ENCODE results near the gene GDF15.
A peak's percentile ranks its signal among the peaks of the same experiment; 100 is the strongest.

GDF15 gene

DNA sequence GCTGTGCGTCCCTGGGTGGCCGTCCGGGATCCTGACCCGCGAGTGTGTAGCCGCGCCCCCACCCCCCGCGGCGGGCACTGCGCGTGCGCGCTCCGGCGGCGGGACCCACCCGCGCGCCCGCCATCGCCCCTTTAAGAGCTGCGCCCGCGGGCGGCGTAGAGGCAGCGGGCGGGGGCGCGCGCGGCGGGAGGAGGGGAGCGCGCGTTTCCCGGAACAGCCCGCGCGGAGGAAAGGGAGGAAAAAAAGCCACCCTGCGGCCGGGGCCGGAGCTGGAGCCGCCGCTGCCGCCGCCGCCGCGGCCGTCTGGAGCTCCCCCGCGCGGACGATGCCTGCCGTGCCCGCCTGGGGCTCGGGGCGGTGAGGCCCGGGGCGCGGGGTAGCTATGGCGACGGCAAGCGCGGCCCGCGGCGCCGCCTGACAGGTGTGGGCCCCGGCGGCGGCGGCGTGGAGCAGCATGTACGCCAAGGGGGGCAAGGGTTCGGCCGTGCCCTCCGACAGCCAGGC lies 33.3 kb downstream of the GDF15 start, which contains the start of gene SSBP4:
SSBP4 (plus strand) TSS at position 204 of the 504 bp plus-strand sequence; CDS start at position 455, 251 bp downstream.
- DNase-seq (ENCODE audit: low spot score), result peak; percentile 94

DNA sequence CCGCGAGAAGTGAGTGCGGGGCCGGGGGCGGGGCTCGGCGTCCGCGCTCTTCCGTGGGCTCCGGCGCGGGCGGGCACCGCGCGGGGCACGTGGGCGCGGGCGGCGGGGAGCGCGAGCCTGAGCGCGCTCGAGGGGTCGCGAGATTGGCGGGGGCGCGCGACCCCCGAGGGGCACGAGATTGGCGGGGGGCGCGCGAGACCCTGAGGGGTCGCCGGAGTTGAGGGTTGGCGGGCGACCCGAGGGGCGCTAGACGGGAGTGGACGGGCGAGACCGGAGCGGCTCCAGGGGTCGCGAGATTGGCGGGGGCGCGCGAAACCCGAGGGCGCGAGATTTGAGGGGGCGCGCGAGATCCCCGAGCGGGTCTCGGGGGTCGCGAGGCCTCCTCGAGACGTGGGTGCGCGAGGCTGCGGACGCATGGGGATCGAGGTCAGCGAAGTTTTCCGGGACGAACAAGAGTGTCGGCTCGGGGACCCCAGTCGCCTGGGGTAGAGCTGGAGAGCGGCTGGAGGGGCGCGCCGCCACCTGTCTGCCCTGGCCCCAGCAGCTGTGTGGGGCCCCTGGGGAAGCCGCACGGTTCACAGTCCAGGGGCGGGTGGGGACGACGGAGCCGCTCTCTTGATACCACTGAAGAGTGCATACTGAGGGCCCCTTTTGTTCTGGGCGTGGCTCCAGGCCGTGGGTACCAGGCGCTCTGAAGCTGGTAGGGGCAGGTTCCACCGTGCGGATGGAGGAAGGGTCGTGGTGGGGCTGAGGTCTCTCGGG lies 33.9 kb downstream of the GDF15 start:
- no peak for DNase-seq (ENCODE audit: low spot score)

DNA sequence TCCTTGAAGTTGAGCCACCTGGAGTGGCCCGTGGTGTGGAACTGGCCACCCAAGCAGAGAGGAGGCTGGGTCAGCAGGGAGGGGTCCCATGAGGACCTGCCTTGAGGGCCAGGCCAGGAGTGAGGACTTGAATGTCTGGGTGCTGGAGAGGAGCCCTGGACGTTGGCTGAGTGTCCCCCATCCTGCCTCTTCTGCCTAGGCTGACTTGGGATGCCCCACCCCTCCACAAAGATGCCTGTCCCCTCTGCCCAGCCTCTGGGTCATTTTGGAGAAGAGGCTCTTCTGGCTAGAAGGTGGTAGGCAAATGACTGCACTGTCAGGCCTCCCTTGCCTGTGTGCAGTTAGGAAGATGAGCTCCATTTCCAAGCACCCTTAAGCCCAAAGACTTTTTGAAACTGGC lies 35.0 kb downstream of the GDF15 start:
- no peak for DNase-seq (ENCODE audit: low spot score)

- no peak for DNase-seq (ENCODE audit: low spot score)
Measured at GRCh38 chr19:18421371-18421959, 35.5 kb downstream of the GDF15 start.

DNA sequence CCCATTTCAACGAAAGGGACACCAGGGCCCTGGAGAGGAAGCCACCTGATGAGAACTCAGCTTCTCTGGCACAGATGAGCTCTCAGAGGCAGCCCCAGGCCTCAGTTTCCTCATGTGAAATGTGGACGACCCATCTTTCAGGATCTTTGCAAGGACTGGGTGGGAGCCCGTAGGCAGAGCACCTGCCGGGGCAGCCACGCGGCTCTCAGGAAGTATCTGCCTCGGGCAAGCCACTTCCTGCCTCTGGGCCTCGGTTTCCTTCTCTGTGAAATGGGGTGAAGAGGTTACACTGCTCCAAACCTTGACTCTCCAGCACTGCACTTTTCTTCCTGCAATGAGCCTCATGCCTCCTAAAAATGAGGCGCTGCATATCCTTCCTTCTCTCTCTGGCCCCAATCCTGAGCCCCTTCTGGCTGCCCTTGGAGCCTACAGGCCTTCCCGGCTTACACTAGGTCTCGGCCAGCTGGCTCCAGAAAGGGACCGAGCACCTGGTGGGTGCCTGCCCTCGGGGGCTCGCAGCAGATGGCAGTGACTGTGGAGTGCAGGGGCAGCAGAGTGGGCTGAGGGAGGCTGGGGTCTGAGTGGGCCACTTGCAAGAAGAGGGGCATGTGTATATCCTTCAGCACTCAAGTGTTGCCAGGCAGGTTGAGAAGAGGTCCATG lies 36.7 kb downstream of the GDF15 start:
- no peak for DNase-seq (ENCODE audit: low spot score)

GRCh38 chr19:18423258-18424020 lies 37.5 kb downstream of the GDF15 start:
- DNase-seq (ENCODE audit: low spot score), result no peak

GRCh38 chr19:18424122-18424889 lies 38.3 kb downstream of the GDF15 start:
- DNase-seq (ENCODE audit: low spot score), result no peak

GRCh38 chr19:18424890-18425514 lies 39.0 kb downstream of the GDF15 start:
- no peak for DNase-seq (ENCODE audit: low spot score)

DNA sequence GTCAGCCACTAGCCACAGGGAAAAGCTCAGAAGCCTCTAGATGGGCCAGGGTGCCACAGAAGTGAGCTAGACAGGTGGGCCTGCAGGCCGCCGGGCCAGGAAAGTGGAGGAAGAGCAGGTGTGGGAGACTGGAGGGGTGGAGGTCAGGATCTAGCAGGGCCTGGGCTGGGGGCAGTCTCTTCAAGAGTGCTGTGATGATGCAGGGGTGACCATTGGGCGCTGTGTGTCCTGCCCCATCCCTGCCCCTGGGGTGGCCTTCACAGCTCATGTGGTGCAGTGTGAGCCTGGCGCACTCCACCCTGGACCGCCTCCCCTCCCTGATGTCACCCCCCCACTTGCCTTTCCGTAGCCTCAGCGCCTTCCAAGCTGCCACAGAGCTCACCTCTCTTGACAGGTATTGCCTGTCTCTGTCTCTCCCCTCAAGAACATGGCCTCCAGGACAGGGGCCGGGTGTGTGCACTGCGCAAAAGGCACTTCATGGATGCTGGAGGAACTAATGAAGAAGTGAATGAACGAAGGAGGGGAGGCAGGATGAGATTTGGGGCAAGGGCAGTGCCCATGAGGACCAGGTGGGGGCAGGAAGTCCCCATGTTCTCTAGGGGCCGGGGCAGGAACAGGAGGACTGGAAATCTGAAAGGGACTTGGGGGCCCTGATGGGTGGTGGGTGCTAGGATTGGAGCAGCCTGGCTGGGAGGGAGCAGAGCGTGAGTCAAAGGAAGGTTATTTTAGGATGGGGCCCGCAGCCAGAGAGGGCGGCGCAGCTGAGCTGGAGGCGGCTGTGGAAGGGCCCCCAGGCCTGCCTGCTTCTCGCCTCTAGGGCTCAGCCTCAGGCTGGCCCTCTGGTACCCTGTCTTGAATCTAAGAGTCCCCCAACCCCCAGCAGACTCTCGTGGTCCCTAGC lies 39.8 kb downstream of the GDF15 start:
- peak; percentile 94 for DNase-seq (ENCODE audit: low spot score)

GRCh38 chr19:18426416-18426767 lies 40.4 kb downstream of the GDF15 start:
- no peak for DNase-seq (ENCODE audit: low spot score)

GRCh38 chr19:18427080-18427742 lies 41.3 kb downstream of the GDF15 start:
- no peak for DNase-seq (ENCODE audit: low spot score)

DNA sequence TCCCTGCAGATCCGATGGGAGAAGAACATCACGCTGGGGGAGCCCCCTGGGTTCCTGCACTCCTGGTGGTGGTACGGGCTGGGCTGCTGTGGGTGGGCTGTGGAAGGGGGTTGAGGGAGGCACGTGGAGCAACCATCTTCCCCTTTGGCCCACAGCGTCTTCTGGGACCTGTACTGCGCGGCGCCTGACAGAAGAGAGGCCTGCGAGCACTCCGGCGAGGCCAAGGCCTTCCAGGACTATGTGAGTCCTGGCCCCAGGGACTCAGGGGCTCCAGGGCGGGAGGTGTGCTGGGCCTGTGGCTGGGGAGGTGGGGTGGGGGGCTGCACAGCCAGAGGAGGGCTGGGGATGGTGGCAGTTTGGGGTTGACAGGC lies 41.8 kb downstream of the GDF15 start:
- DNase-seq (ENCODE audit: low spot score), result no peak

GRCh38 chr19:18428173-18428786 lies 42.3 kb downstream of the GDF15 start:
- no peak for DNase-seq (ENCODE audit: low spot score)

DNA sequence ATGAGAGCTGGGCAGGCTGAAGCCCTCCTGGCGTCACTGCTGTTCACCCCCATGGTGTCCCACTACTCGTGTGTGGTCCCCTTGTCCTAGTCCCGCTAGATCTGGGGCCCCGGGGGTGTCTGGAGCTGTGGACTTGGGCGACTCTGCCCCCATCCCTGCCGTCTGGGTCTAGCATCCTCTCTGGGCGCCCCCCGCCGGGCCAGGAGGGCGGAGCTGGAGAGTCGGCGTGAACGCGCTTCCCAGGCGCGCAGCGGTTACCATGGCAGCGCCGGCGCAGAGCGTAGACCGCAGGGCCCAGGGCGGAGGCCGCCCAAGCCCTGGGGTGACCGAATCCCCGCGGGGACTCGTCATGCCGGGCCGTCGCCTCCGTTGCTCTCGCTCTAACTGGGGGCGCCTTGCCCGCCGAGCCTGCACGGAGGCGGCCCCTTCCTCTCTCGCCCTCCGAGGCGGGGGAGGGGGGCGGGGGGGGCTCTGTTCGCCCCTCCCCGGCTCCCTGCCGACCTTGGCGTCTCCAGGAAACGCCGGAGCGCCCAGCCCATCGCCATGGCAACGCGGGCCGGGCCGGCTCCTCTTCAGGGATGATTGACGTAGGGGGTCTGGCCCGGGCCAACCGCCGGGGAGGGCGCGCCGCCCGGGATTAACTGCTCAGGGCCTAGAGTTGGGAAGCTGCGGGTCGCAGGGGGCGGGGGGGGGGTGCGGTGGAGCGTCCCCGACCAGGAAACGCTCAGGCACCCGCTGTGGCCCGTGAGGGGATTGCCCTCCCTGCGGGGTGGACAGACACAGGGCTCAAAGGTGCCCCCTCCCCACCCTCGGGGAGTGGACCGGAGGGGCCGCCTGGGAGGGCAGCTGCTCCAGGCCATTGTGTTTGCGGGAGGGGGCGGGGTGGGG lies 43.1 kb downstream of the GDF15 start:
- peak; percentile 94 for DNase-seq (ENCODE audit: low spot score)

- no peak for DNase-seq (ENCODE audit: low spot score)
Measured at GRCh38 chr19:18429717-18430416, 43.9 kb downstream of the GDF15 start.

DNA sequence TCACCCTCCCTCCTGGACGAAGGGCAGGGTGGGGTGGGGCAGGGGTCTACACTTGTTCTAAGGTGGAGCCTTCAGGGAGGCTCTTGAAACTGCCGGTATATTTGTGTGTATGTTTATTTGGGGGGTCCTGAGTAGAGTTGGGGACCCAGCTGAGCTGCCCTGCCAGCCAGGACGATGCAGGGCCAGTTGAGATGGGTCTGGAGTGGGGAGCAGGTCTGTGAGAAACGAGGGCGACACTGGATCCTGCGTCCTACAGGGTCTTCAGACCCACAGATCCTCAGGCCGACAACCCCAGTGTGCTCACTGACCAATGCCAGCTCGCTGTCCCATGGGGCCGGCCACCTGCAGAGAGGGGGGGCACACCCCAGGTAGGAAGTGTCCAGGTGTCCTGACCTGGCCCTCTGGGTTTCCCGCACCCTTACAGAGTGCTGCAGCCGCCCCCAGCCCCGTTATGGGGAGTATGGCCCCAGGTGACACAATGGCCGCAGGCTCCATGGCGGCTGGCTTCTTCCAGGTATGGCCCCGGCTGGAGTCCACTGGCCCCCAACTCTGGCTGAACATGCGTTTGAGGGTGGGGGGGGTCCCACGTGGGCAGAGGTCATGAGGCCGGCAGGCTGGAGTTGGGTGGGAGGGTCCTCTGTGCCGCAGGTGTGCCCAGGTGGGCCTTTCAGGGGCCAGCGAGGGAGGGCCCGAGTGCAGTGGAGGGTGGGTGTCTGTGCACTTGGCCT lies 44.6 kb downstream of the GDF15 start:
- no peak for DNase-seq (ENCODE audit: low spot score)

Data from hepatic stellate cell (primary cell).